ENCODE data around the gene MAMLD1.

MAMLD1 gene

GRCh38 chrX:150460063-150460462, 96.9 kb downstream of the MAMLD1 start:
- H3K27me3 ChIP-seq (ENCODE audit: control insufficient read depth, insufficient read depth, low read length) = no peaks in the 10 kb centered on the region
- no peaks in the 10 kb centered on the region for H3K36me3 ChIP-seq (ENCODE audit: control insufficient read depth, insufficient read depth, low read length)
- no peak overlapping the region for H3K4me3 ChIP-seq (ENCODE audit: low read depth, low read length)
- H2AFZ ChIP-seq = no peak overlapping the region
- no peak overlapping the region for H3K4me2 ChIP-seq (ENCODE audit: low read length)
- H3K27ac ChIP-seq = no peak overlapping the region
- H3K9ac ChIP-seq = no peak overlapping the region
- no peaks in the 10 kb centered on the region for H3K79me2 ChIP-seq
- H3K4me1 ChIP-seq = no peaks in the 10 kb centered on the region
- no peaks in the 10 kb centered on the region for H3K9me3 ChIP-seq (ENCODE audit: control insufficient read depth, low read length)
- TF ChIP-seq CTCF (IDR thresholded peaks at IDR 0.05) = no peak

- Histone ChIP-seq H3K9ac (no peak overlapping the region), H3K79me2 (no peaks in the 10 kb centered on the region), H3K4me2 (ENCODE audit: low read length) (no peak overlapping the region), H3K9me3 (ENCODE audit: control insufficient read depth, low read length) (no peaks in the 10 kb centered on the region), H3K27me3 (ENCODE audit: control insufficient read depth, insufficient read depth, low read length) (no peaks in the 10 kb centered on the region), H3K27ac (no peak overlapping the region), H3K4me3 (ENCODE audit: low read depth, low read length) (no peak overlapping the region), H2AFZ (no peak overlapping the region), H3K4me1 (no peaks in the 10 kb centered on the region), H3K36me3 (ENCODE audit: control insufficient read depth, insufficient read depth, low read length) (no peaks in the 10 kb centered on the region)
- no peak for TF ChIP-seq CTCF (IDR thresholded peaks at IDR 0.05)
Observed at GRCh38 chrX:150460781-150461180, 97.7 kb downstream of the MAMLD1 start.

GRCh38 chrX:150463566-150463965, 100.4 kb downstream of the MAMLD1 start:
- H3K4me2 ChIP-seq (ENCODE audit: low read length) = no peak overlapping the region
- TF ChIP-seq CTCF (IDR thresholded peaks at IDR 0.05) = no peak
- no peaks in the 10 kb centered on the region for H3K9me3 ChIP-seq (ENCODE audit: control insufficient read depth, low read length)
- no peak overlapping the region for H2AFZ ChIP-seq
- no peaks in the 10 kb centered on the region for H3K27me3 ChIP-seq (ENCODE audit: control insufficient read depth, insufficient read depth, low read length)
- H3K79me2 ChIP-seq = no peaks in the 10 kb centered on the region
- H3K9ac ChIP-seq = no peak overlapping the region
- no peak overlapping the region for H3K27ac ChIP-seq
- no peaks in the 10 kb centered on the region for H3K4me1 ChIP-seq
- H3K36me3 ChIP-seq (ENCODE audit: control insufficient read depth, insufficient read depth, low read length) = no peaks in the 10 kb centered on the region
- H3K4me3 ChIP-seq (ENCODE audit: low read depth, low read length) = no peak overlapping the region

- H3K79me2 ChIP-seq = no peaks in the 10 kb centered on the region
- H3K9me3 ChIP-seq (ENCODE audit: control insufficient read depth, low read length) = no peaks in the 10 kb centered on the region
- no peak overlapping the region for H3K27ac ChIP-seq
- no peak overlapping the region for H3K4me3 ChIP-seq (ENCODE audit: low read depth, low read length)
- no peaks in the 10 kb centered on the region for H3K4me1 ChIP-seq
- H3K36me3 ChIP-seq (ENCODE audit: control insufficient read depth, insufficient read depth, low read length) = no peaks in the 10 kb centered on the region
- H3K9ac ChIP-seq = no peak overlapping the region
- H3K4me2 ChIP-seq (ENCODE audit: low read length) = no peak overlapping the region
- no peak for TF ChIP-seq CTCF (IDR thresholded peaks at IDR 0.05)
- no peak overlapping the region for H2AFZ ChIP-seq
- no peaks in the 10 kb centered on the region for H3K27me3 ChIP-seq (ENCODE audit: control insufficient read depth, insufficient read depth, low read length)
Observed at GRCh38 chrX:150464001-150464400, 100.9 kb downstream of the MAMLD1 start.

GRCh38 chrX:150465326-150465725, 102.2 kb downstream of the MAMLD1 start:
- Histone ChIP-seq H3K9me3 (ENCODE audit: control insufficient read depth, low read length) (no peaks in the 10 kb centered on the region), H3K9ac (no peak overlapping the region), H3K79me2 (no peaks in the 10 kb centered on the region), H3K27ac (no peak overlapping the region), H3K27me3 (ENCODE audit: control insufficient read depth, insufficient read depth, low read length) (no peaks in the 10 kb centered on the region), H3K4me2 (ENCODE audit: low read length) (no peak overlapping the region), H3K4me1 (no peaks in the 10 kb centered on the region), H3K36me3 (ENCODE audit: control insufficient read depth, insufficient read depth, low read length) (no peaks in the 10 kb centered on the region), H3K4me3 (ENCODE audit: low read depth, low read length) (no peak overlapping the region), H2AFZ (no peak overlapping the region)
- TF ChIP-seq CTCF (IDR thresholded peaks at IDR 0.05) = no peak
